ENCODE results near the gene HJURP.
A peak's percentile ranks its signal among the peaks of the same experiment; 100 is the strongest.

Gene HJURP

GRCh38 chr2:233817995-233818638 is 36.2 kb downstream of the HJURP start:
- TF ChIP-seq, protein P1, sequence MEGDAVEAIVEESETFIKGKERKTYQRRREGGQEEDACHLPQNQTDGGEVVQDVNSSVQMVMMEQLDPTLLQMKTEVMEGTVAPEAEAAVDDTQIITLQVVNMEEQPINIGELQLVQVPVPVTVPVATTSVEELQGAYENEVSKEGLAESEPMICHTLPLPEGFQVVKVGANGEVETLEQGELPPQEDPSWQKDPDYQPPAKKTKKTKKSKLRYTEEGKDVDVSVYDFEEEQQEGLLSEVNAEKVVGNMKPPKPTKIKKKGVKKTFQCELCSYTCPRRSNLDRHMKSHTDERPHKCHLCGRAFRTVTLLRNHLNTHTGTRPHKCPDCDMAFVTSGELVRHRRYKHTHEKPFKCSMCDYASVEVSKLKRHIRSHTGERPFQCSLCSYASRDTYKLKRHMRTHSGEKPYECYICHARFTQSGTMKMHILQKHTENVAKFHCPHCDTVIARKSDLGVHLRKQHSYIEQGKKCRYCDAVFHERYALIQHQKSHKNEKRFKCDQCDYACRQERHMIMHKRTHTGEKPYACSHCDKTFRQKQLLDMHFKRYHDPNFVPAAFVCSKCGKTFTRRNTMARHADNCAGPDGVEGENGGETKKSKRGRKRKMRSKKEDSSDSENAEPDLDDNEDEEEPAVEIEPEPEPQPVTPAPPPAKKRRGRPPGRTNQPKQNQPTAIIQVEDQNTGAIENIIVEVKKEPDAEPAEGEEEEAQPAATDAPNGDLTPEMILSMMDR (conservative IDR thresholded peaks at IDR 0.05; ENCODE audit: low read depth, low read length), result no peak
- no peak for DNase-seq (ENCODE audit: low read depth)

GRCh38 chr2:233817361-233817911 is 36.9 kb downstream of the HJURP start:
- DNase-seq (ENCODE audit: low read depth), result no peak
- TF ChIP-seq, protein P1 (conservative IDR thresholded peaks at IDR 0.05; ENCODE audit: low read depth, low read length), result no peak
- no peak overlapping the region for H3K4me3 ChIP-seq (ENCODE audit: low read depth, low read length)

More at GRCh38 chr2:233817995-233818638, 36.2 kb downstream of the HJURP start:
- no peak overlapping the region for H3K4me3 ChIP-seq (ENCODE audit: low read depth, low read length)

- no peak overlapping the region for H3K4me3 ChIP-seq (ENCODE audit: low read depth, low read length)
- TF ChIP-seq, protein P1 (conservative IDR thresholded peaks at IDR 0.05; ENCODE audit: low read depth, low read length), result no peak
- DNase-seq (ENCODE audit: low read depth), result no peak
Observed at GRCh38 chr2:233816771-233817170, 37.6 kb downstream of the HJURP start.

- no peak for DNase-seq (ENCODE audit: low read depth)
- TF ChIP-seq, protein P1 (conservative IDR thresholded peaks at IDR 0.05; ENCODE audit: low read depth, low read length), result no peak
- H3K4me3 ChIP-seq (ENCODE audit: low read depth, low read length), result no peak overlapping the region
Observed at GRCh38 chr2:233816334-233816733, 38.0 kb downstream of the HJURP start.

- TF ChIP-seq, protein P1 (conservative IDR thresholded peaks at IDR 0.05; ENCODE audit: low read depth, low read length), result no peak
- DNase-seq (ENCODE audit: low read depth), result no peak
- H3K4me3 ChIP-seq (ENCODE audit: low read depth, low read length), result no peak overlapping the region
Observed at GRCh38 chr2:233815861-233816260, 38.5 kb downstream of the HJURP start.

DNA sequence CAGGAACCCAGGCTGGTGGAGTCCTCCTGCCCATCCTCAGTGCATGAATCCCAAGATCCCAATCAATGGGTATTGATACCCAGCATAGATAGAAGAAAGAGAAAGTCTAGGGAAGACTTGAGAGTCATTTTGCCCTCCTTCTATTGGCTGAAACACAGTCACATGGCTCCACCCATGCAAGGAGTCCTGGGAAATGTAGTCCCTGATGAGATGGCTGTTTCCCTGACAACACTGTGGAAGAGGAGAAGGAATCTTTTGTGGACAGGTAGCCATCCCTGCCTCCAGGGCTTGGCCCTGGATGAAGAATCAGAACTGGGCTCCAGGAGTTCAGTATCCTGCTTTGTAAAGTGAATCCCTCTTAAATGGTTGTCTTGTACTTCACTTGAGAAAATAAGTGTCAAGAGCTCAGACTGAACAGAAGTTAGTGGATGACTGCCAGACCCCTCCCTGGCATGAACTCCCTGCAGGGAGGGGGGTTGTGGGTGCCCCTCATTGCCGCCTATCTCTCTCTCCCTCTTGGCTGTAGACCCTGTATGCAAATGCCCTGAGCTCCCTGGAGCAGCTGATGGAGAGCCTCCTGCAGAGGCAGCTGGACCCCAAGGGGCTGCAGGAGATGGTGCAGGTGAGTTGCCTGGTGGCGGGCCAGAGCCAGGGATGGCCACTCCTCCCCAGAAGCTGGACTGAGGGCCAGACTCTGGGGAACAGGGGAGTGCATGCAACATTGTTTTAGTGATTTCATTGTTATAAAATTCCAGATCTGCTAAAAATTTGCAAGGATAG is 40.1 kb downstream of the HJURP start:
- TF ChIP-seq, protein P1 (conservative IDR thresholded peaks at IDR 0.05; ENCODE audit: low read depth, low read length), result no peak
- peak; percentile 20 for DNase-seq (ENCODE audit: low read depth)
- H3K4me3 ChIP-seq (ENCODE audit: low read depth, low read length), result no peak overlapping the region

Data from choroid plexus epithelial cell (primary cell).